Fibroblast of pulmonary artery (primary cell): ENCODE results near the gene ARMC12.
A peak's percentile ranks its signal among the peaks of the same experiment; 100 is the strongest.

ENCODE experiments used
- DNase-seq: peaks from one replicate; pipeline ENCODE4 v3.0.0-alpha.2; 2010; ENCODE audit warnings: low read depth
- H3K4me3 ChIP-seq: replicated peaks from 2 replicates; pipeline ENCODE4 v1.5.1; 2011; ENCODE audit warnings: low read depth, mild to moderate bottlenecking, control low read depth, low read length, moderate library complexity
- TF ChIP-seq, protein P1 (sequence below): IDR thresholded peaks from 2 replicates; pipeline ENCODE4 v1.5.1; 2011; ENCODE audit warnings: mild to moderate bottlenecking, control low read depth, low read length, inconsistent platforms; ENCODE audit errors: missing control alignments

Gene ARMC12

GRCh38 chr6:35719830-35720733 lies 16.8 kb upstream of the ARMC12 start:
- DNase-seq: peak; percentile 69
- TF ChIP-seq, protein P1, sequence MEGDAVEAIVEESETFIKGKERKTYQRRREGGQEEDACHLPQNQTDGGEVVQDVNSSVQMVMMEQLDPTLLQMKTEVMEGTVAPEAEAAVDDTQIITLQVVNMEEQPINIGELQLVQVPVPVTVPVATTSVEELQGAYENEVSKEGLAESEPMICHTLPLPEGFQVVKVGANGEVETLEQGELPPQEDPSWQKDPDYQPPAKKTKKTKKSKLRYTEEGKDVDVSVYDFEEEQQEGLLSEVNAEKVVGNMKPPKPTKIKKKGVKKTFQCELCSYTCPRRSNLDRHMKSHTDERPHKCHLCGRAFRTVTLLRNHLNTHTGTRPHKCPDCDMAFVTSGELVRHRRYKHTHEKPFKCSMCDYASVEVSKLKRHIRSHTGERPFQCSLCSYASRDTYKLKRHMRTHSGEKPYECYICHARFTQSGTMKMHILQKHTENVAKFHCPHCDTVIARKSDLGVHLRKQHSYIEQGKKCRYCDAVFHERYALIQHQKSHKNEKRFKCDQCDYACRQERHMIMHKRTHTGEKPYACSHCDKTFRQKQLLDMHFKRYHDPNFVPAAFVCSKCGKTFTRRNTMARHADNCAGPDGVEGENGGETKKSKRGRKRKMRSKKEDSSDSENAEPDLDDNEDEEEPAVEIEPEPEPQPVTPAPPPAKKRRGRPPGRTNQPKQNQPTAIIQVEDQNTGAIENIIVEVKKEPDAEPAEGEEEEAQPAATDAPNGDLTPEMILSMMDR: no peak
- peak overlapping the region; percentile 46 for H3K4me3 ChIP-seq

- H3K4me3 ChIP-seq: no peak overlapping the region
- DNase-seq: no peak
- TF ChIP-seq, protein P1: no peak
Observed at GRCh38 chr6:35722121-35722761, 14.6 kb upstream of the ARMC12 start.

GRCh38 chr6:35723587-35723986 lies 13.2 kb upstream of the ARMC12 start:
- no peak for DNase-seq
- TF ChIP-seq, protein P1: no peak
- H3K4me3 ChIP-seq: no peak overlapping the region

DNA sequence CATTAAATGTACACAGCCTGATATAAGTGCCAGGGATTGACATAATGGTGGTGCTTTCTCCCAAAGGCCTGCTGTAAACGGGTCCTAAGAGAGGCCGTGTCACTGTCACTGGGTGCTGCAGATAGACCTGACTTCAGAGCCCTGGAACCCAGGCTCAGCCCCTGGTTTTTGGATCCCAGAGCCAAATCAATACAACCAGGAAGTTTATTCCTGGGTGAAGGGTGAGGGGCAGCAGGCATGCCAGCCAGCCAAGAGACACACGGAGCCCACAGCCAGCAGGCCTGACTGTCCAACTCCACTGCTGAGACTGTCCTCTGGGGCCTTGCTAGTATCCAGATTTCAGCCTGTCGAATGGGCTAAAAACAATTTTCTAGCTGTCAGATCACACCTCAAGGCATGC lies 12.8 kb upstream of the ARMC12 start:
- TF ChIP-seq, protein P1: no peak
- DNase-seq: no peak
- H3K4me3 ChIP-seq: no peak overlapping the region

DNA sequence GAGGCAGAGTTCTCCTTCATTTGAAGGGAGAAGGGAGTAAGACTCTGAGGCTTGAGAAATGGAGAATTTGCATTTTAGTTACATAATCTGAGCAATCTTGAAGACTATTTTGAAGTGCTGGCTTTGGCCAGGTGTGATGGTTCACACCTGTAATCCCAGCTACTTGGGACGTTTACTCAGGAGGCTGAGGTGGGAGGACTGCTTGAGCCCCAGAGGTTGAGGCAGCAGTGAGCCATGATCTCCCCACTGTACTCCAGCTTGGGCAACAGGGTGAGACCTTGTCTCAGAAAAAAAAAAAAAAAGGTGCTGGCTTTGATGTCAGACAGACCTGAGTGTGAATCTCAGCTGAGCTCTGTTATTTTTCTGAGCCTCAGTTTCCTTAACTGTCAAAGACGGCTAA lies 12.4 kb upstream of the ARMC12 start:
- TF ChIP-seq, protein P1: no peak
- H3K4me3 ChIP-seq: no peak overlapping the region
- DNase-seq: no peak

GRCh38 chr6:35725081-35725708 lies 11.6 kb upstream of the ARMC12 start:
- TF ChIP-seq, protein P1: no peak
- DNase-seq: no peak
- H3K4me3 ChIP-seq: no peak overlapping the region
